ENCODE measurements around the gene FADS3.

- TF ChIP-seq CTCF (conservative IDR thresholded peaks at IDR 0.05): no peak
- TF ChIP-seq ZFX (IDR thresholded peaks at IDR 0.05): no peak
These were observed 21.5 kb downstream of the FADS3 start for GRCh38 chr11:61869708-61870451.

Measured in C4-2B (cell line).